NCI-H2107 treated with DMSO at 0.1 percent for 48 hours (cell line): Measurements from ENCODE around the gene CAV1.
"Not testable (repeated sequence)": the region's sequence is repeated elsewhere in the genome, so short reads cannot be mapped to it uniquely, and the experiment has no call there.

Source experiments
- DNase-seq: peaks from one replicate; lab custom pipeline; 2025; ENCODE audit not compliant: unreplicated experiment; lab: John Stamatoyannopoulos, UW

The CAV1 gene

DNA sequence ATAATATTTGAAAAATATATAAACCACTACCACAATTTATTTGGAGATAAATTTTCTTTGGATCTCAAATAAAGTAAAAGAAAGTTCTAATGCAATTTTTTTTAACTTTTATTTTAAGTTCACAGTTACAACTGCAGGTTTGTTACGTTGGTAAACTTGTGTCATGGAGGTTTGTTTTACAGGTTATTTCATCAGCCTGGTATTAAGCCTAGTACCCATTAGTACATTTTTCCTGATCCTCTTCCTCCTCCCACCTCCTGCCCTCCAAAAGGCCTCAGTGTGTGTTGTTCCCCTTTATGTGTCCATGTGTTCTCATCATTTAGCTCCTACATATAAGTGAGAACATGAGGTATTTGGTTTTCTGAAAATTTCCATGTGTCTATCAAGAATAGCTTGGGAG, 54.5 kb downstream of the CAV1 start:
- DNase-seq: no peak

DNA sequence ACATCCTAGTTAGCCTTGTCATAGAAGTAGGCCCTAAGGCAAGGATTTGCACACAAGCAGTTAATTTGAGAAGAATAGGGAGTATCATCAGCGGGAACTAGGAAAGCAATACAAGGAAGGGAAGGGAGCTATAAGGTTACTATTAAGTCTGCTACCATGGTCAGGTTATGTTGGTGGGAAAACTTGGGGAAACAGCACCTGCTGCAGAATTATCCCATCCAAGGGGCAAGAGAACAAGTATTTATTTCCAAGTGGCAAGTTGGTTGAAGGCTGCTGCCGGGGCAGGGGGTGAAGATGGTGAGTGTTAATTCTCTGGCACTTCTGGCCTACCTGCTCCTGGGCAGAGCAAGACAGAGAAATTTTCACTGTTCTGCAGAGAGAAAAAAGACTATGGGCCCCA, 55.0 kb downstream of the CAV1 start:
- DNase-seq: no peak

DNA sequence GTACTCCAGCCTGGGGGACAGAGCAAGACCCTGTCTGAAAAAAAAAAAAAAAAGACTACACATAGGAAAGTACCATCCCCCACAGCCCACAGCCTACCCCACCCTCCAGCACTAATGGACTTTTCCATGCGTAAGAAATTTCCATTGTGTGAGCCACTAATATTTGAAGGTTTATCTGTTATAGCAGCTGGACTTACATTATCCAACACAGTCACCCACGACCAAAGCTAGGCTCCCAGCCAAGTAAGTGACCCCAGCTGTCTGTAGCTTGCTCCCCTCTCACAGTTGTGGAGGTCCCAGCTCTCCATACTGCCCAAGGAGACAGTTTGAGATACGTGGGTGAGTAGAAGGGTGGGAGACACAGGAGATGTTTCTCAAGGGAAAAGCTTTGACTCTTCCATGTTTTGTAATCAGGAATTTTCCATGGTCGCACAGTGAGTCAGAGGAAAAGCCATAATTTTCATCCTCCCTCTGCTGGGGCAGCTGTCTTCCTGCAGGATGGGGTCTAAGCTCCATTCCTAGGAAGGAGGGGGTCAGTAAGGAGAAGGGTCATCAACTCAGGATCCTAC, 57.4 kb downstream of the CAV1 start:
- DNase-seq: no peak

DNA sequence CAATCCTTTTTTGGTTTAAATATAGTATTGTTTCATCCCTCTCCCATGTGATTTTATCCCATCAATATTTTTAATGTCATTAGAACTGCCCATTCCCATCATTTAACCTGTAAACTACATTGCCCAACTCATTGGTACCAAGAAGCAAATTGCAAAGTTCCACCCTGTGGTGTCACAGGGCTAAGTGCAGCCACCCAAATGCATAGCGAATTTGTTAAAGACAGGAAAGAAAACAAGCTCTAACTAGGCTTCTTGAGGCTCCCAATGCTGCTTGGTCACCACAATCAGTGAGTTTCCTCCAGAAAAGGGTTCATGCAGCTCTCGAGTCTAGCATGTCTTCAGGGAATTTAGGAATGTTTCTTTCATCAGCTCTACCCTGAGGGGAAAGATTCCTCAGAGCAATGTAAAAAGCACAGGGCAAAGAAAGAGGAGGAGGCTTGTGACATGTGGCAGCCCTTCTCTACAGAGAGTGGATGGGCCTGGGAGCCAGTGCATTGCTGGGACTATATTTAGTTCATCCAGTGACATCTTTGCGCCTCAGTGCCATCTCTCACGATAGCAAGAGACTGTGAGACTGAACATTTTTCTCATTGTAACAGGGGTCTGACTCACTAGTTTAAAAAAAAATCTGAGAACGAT, 58.1 kb downstream of the CAV1 start:
- no peak for DNase-seq

DNA sequence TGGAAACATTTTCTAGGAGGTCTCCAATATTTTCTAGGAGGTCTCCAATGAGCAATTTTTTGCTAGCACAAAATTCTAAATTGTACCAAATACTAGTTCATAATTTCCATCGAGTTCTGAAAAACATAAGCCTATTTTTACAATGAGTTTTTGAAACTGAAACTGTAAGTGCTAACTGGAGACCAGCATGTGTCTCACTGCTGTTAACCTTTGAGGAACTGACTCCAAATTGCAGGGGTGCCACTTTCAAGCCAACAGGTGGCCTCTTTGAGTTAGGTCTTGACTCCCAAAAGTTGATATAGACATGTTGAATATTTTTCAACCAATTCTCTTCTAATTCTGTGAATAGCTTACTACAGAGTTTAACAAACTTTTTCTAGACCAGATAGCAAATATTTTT, 58.8 kb downstream of the CAV1 start:
- DNase-seq: no peak

DNA sequence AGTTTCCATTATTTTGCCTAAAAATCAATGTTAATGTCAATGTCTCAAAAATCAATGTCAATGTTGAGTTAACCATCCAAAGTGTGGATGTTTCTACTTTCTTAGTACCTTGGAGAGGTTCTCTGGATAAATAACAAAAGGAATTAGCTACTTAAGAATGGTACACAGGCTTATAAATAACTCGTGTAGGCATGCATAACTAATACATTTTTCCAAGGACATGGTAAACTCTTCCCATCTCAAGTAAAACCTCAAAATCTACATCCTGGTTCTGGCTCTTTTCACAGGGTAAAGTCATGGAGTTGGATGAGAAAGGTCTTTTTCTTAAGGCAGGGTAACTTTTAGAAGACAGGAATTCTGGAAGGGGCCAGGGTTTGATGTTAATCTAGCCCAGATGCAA, 59.9 kb downstream of the CAV1 start:
- no peak for DNase-seq

DNA sequence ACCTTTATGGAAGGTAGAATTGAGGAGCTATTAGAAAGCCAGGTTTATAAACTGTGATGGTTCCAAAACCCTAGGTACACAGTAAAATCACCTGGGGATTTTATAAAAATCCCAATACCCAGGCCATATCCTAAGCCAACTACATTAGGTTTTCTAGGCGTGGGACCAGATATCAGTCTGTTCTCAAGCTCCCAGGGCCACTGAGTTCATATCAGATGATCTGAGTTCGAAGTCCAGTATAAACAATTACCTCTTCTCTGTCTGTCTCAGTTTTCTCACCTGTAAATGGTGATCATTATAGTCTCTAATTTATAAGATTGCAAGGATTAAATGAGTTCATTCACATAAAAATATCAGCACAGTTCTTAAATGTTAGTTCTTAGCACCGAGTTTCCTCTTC, 60.6 kb downstream of the CAV1 start:
- no peak for DNase-seq

DNA sequence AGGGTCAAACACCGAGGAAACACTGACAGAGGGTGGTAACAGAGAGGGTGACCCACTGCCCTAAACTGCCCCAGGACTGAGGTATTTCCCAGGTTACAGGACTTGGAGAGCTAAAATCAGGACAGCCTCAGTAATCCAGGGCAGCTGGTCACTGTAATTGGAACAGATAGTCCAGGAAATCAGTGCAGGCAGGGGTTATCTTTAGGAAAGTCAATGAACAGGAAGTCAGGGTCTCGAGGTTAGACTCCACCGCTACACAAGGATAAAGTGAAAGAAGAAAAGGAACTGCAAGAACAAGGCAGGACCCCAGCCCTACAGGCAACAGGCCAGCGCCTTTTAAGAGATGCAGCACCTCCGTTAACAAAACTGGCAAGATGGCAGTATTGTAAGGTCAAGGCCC, 61.1 kb downstream of the CAV1 start:
- no peak for DNase-seq

DNA sequence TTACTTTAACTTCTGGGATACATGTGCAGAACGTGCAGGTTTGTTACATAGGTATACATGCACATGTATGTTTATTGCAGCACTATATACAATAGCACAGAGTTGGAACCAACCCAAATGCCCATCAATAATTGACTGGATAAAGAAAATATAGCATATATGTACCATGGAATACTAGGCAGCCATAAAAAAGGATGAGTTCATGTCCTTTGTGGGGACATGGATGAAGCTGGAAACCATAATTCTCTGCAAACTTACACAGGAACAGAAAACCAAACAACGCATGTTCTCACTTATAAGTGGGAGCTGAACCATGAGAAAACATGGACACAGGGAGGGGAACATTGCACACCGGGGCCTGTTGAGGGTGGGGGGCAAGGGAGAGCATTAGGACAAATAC, 62.4 kb downstream of the CAV1 start:
- DNase-seq: not testable (repeated sequence)

DNA sequence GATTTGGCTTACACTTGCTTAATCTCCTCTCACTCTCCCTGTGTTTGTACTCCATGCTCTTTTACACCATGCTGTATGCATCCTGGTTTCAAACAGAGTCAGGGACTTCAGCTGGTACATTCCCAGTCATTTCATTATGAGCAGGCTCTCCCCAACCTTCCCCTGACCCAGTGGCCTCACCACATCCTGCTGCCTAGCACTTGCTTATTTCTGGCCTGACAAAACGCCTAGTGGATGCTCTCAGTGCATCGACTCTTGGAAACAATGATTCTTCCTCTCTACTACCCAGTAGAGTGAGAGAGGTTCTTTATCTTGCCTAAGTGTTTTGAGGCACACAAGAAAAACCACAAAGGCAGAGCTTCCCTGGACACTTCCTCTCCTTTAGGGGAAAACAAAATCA, 63.4 kb downstream of the CAV1 start:
- DNase-seq: no peak

DNA sequence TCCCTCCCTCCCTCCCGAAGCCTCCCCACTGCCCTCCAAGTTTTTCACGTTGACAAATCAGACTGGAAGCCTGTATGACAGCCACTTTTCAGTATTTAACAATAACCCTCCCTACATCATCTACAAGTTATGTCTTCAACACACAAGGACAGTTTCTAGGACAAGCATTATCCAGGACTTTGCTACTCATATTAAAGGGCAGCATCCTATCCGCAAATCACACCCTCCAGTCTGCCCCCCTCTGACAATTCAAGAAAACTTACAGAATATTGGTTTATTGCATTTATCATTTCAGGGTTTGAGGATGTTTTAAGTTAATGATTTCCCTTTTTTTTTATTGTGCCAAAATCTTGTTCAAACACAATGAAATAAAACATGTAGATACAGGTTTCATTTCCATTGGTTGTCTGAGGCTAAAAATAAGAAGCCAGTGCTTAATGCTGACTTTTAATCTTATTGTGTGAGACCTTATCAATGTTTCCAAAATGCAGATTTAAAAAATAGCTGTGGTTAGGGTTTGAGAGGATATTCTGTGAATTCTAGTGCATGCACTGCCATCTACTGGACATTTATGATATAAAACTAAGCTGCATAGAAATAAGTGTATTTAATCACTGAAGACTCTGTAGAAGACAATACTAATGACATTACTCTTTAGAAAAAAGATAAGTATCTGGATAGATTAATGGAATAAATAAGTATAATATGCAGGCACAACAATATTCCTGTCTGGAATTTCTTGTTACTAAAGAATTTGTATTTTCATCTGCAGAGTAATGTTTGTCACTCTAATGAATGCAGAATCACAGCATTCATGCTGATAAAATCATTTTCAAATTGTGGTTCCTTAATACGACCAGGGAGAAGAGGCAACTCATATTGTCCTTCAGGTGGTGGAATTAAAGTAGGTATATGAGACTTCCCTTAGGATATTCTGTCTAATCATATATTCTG, 64.1 kb downstream of the CAV1 start:
- peak; percentile 20 for DNase-seq

DNA sequence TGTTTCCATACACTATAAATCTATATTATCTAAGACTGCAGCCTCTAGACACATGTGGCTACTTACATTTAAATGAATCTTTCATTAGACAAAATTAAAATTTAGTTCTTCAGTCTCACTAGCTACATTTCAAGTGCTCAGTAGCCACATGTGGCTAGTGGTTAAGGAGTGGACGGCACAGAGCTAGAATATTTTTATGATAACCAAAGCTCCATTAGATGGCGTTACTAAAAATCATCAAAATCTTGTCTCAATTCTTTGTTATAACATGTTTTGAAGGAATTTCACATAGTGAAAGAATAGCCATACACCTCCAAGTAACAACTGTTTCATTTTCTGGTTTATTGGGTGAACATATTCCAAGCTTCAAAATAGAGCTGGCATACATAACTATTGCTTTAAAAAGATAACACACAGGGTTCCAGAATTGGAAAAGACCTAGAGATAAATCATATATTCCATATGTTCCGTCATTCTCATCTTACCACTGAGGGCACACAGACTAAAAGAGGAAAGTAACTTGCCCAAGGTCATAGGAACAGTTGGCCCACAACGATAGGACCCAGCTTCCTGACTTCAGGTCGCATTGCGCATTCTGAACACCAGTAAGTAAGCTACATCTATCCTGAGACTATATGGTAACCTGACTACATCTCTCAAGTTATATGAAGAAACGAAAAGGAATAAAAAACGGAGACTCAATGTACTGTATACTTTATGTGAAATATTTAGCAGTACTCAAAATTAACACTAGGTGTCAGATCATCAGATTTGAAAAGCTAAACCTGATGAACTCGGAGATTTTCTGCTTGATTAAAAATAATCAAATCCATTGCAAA, 66.6 kb downstream of the CAV1 start:
- DNase-seq: peak; percentile 17

DNA sequence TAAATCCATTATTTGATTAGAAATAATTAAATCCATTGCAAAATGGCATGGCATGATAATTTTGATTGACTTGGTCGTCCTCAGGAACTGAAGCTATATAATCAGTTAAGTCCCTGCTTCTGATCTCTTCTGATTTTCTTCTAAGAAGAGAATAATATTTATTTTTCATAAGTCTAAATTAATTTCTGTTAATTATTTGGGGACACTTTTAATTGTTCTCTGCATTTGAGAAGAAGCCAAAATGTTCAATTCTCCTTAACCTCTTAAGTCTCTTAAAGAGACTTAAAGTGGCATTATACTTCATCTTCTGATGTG, 67.2 kb downstream of the CAV1 start:
- no peak for DNase-seq

DNA sequence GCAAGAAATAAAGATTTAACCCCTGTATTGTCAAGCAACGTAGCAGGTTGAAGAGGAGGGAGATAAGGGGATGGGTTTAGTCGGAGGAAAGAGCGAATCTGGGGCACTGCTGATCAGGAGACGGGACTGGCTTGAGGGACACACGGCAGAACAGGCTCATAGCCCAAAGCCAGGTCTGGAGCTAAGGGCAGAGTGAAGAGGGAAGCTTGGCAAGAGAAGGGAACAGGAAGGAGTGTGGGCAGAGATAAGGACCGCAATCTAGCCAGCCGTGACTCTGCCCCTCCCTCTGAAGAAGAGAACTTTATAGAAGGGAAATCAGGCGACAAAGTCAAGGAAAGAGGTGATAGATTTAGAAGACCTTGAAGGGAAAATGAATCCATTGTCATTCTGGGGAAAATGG, 67.6 kb downstream of the CAV1 start:
- no peak for DNase-seq

DNA sequence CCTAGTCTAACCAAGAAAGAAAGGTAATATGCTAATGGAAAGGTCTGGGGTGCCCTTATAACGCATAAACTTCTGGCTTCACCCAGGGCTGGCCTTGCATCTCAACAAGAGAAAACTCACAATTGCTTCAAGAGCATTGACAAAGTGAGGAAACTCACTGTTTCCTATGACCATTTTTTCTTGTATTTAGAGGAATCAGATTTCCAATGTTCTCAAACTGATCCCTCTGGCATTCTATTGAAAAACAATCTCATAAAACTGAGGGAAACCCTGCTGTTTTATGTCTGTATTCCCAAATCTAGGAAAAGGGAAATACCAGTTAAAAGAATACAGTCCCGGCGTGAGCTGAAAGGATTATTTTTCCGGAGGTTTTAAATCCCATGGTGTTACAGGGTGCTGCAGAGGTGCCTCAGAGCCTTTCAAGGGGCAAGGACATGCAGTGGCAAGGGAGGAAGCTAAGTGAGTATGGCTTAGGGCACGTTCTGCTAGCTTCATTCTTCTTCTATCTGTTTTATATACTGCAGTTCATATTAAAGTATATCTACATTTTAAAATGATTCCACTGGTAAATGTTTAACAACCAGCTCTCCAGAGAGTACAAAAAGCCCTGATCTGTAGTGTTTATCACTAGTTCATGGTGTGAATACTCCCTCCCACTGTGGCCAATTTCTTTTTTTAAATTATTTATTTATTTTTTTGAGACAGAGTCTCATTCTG, 68.7 kb downstream of the CAV1 start:
- no peak for DNase-seq

DNA sequence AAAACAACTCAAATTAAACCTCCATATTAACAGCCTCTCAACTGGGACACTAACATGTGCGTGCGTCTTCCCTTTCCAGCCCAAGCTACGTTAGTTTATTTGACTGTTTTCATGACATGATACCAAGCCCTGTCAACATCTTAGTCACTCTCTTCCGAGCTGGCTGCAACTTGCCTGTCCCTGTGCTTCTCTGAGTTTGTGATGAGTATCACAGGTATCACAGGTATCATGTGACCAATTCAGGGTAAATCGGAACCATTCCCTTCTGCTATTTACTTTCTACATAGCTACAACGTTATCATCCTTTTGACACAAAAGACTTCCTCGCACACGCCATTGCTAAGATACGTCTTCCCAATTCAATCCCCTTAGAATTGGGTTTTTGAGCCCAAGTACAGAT, 70.2 kb downstream of the CAV1 start:
- DNase-seq: no peak

DNA sequence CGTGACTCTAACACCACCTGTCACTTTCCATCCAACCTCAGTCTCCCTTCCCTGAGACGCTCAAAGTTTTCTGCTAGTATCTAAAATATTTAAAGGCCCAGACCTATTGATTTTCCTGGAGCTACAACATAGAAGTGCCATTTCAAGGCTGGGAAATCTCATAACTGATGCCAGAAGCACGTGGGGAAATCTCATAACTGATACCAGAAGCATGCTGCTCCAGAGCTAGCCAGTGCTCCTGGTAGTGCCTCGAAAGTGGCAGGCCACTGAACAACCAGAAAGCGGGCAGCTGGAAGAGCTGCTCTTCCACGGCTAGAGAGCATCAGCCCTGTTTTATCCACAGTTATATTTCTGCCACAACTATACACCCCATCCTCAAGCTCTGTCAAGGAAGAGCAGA, 72.5 kb downstream of the CAV1 start:
- DNase-seq: no peak

DNA sequence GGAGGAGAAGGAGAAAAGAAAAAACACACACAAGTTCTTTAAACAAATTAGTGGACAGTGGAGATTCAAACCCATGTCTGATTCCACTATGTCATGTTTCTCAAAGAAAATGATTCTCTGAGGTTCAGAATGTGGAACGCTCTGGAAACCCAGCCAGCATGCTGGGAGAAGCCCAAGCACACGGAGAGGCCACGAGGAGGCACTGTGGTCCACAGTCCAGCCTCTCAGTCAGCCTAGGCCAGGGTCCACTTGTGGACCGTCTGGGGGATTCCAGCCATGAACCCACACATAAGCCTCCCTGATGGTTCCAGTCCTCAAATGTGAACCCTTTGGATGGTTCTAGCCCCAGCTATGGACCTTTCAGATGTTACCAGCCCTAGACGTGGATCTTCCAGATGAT, 73.4 kb downstream of the CAV1 start:
- no peak for DNase-seq

DNA sequence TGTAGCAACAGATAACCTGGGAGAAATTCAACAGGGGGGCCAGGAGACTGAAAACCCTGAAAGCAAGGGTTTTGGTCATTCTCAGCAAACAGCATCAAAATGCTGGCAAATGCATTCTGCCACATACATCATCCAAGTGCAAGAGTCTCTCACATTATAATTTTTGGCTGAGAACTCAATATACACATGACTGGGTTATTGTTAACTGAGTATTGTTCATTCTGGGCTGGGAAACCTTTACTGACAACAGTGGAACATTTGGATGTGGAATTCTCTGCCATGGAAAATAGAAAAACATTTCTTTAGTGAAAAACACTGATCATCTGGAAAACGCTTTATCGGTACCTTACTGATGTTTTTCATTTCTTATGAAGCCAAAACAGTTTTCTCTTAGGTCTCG, 74.0 kb downstream of the CAV1 start:
- DNase-seq: no peak

DNA sequence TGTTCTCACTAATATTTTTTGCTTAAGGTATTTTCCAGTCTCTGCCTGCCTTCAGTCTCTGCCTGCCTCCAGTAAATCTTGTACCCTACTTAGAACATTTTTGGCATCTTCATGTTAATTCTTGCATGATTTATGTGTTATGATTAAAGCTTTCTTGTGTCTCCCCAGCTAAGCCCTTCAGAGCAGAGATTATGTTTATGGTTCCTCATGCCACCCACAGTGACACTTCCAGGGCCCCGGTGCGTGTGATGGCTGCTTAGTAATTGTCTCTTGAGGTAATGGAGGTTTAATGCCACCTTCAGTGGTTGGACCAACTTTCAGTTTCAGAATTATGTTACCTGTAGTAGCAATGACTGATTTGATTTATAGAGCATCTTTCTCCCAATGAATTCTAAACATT, 76.6 kb downstream of the CAV1 start:
- no peak for DNase-seq

DNA sequence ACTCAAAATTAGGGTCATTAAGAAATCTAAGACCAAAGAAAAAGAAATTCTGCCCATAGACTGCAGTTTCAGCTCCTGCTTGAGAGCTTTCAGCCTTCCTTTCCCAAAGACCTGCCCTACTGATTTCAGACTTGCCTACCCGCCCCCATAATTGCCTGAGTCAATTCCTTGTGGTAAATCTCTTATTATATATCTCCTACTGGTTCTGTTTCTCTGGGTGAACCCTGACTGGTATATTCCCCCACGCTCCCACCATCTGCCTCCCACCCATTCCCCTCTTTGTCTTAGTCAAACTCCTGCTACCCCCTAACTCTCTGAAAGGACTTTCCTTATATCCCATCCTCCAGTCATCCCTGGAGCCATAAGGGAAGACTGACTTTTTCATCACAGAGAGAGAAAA, 82.5 kb downstream of the CAV1 start:
- no peak for DNase-seq
